GM19240 (cell line): ENCODE data around the gene ADPGK.

Source experiments
- DNase-seq: peaks from one replicate; pipeline ENCODE4 v3.0.0; 2011; ENCODE audit warnings: low spot score; ENCODE audit not compliant: insufficient read length

ADPGK gene

GRCh38 chr15:72790302-72790910 is 6.8 kb upstream of the ADPGK start:
- DNase-seq, result no peak

GRCh38 chr15:72787526-72787925 is 4.0 kb upstream of the ADPGK start:
- DNase-seq, result no peak

- no peak for DNase-seq
Measured at GRCh38 chr15:72786676-72787345, 3.3 kb upstream of the ADPGK start.

- no peak for DNase-seq
Measured at GRCh38 chr15:72786242-72786641, 2.7 kb upstream of the ADPGK start.

- no peak for DNase-seq
Measured at GRCh38 chr15:72785841-72786240, 2.3 kb upstream of the ADPGK start.

- no peak for DNase-seq
Measured at GRCh38 chr15:72785432-72785831, 1.9 kb upstream of the ADPGK start.

GRCh38 chr15:72784456-72784876 is 908 bp upstream of the ADPGK start:
- DNase-seq, result no peak

- DNase-seq, result peak; percentile 16
Measured at GRCh38 chr15:72783004-72783639, 436 bp downstream of the ADPGK start.

GRCh38 chr15:72782274-72783003 is 1.1 kb downstream of the ADPGK start:
- DNase-seq, result no peak

- no peak for DNase-seq
Measured at GRCh38 chr15:72781631-72782030, 1.9 kb downstream of the ADPGK start.

GRCh38 chr15:72778796-72779195 is 4.8 kb downstream of the ADPGK start:
- no peak for DNase-seq

GRCh38 chr15:72774696-72775383 is 8.7 kb downstream of the ADPGK start:
- DNase-seq, result no peak

- DNase-seq, result no peak
Measured at GRCh38 chr15:72771329-72771725, 12.2 kb downstream of the ADPGK start.

GRCh38 chr15:72770673-72771328 is 12.8 kb downstream of the ADPGK start:
- DNase-seq, result no peak

GRCh38 chr15:72766780-72767179 is 16.8 kb downstream of the ADPGK start:
- no peak for DNase-seq

GRCh38 chr15:72766025-72766424 is 17.5 kb downstream of the ADPGK start:
- DNase-seq, result no peak

- DNase-seq, result no peak
Measured at GRCh38 chr15:72764656-72765055, 18.9 kb downstream of the ADPGK start.

- no peak for DNase-seq
Measured at GRCh38 chr15:72760590-72761260, 22.8 kb downstream of the ADPGK start.

GRCh38 chr15:72758182-72758581 is 25.4 kb downstream of the ADPGK start:
- no peak for DNase-seq

GRCh38 chr15:72754096-72754495 is 29.5 kb downstream of the ADPGK start:
- DNase-seq, result no peak
